Measurements from ENCODE around the gene ZNF280C. TPM values are rescaled to one million over a fixed set of nuclear protein-coding genes. Genes with fewer than 3 reads are reported as not detected.
"Not testable (repeated sequence)": the region's sequence is repeated elsewhere in the genome, so short reads cannot be mapped to it uniquely, and the experiment has no call there.

Gene ZNF280C
- total RNA-seq, 1 donor from 2014 or later, result 3.3 TPM

GRCh38 chrX:130261296-130261893, 7.3 kb downstream of the ZNF280C start:
- DNase-seq (ENCODE audit: low spot score), result no peak

DNA sequence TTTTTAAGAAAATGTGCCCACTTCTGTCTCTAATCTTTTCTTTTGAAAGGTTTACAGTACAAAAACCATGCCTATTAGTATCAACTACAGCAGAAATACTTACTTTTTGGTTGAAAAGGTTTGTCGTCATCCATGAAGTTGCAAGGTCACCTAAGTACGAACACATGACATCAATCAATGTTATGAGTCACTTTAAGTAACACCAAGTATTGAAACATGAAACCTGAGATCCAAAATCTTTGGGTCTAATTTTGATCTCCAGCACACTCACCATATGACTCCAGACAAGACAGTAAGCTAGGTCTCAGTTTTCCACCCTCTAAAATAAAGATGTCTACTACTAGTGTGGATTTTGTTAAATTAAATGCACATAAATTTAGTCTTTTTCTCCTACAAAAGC, 8.4 kb downstream of the ZNF280C start:
- DNase-seq (ENCODE audit: low spot score), result no peak

DNA sequence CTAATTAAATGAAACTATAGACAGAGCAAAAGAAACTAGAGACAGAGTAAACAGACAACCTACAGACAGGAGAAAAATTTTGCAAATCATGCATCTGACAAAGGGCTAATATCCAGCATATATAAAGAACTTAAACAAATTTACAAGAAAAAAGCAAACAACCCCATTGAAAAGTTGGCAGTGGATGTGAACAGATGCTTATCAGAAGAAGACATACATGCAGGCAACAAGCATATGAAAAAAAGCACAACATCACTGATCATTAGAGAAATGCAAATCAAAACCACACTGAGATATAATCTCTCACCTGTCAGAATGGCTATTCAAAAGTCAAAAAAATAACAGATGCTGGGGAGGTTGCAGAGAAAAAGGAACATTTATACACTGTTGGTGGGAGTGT, 14.8 kb downstream of the ZNF280C start:
- DNase-seq (ENCODE audit: low spot score), result no peak

DNA sequence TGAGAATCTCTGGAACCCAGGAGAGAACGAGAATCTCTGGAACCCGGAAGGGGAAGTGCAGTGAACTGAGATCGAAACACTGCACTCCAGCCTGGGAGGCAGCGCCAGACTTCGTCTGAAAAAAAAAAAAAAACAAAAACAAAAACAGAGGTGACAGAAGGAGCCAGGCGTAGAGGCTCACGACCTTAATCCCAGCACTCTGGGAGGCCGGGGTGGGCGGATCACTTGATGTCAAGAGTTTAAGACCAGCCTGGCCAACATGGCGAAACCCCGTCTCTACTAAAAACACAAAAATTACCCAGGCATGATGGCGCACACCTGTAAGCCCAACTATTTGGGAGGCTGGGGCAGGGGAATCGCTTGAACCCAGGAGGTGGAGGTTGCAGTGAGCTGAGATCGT, 17.0 kb downstream of the ZNF280C start:
- DNase-seq (ENCODE audit: low spot score), result no peak

DNA sequence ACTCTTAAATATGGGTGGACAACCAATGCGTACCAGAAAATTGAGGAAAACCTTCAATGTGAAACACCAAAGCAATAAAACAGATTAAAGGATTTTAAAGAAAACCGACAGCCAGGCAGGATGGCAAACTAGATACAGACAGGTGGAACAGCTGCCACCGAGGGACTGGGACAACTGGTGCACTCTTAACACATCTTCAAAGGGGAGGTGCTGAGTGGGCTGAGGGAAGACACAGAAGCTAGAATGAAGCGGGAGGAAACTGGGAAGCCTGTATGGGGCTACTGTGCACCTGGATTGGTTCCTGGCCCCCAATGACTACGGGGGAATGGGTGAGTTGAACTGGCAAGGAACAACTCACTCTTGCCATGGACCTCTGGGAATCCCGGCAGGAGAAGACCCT, 20.7 kb downstream of the ZNF280C start:
- DNase-seq (ENCODE audit: low spot score), result no peak

DNA sequence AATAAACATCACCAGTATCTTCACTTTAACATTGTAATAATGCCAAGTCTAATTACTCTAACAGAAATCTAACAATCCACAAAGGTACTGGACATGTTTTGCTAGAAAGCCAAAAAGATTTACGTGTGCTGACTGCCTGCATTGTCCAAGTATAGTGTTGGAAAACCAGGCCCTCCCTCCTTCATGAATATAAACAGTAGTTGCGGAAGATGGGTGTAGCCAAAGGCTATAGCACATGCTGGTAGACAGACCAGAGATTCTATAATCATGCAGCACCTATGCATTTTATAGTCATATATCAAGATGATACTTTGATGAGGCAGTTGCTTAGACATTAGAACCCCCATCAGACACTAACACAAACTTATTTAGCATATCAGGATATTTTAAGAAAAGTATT, 22.6 kb downstream of the ZNF280C start:
- no peak for DNase-seq (ENCODE audit: low spot score)

DNA sequence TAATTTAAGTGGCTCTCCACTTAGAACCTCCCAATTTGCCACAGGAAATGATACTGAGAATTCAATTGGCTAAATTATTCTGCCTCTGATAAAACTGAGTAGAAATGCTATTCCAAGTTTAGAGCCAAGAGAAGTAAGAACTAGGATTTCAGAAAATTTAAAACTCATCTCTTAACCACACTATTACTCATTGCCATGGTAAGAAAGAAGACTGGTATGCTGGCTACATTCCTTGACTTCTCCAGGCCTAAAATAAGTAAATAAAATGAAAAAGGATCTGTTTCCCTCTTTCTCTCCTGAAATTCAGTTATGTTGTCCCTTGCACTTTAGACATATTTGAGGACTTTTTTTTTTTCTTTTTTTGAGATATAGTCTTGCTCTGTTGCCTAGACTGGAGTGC, 23.3 kb downstream of the ZNF280C start:
- DNase-seq (ENCODE audit: low spot score), result no peak

GRCh38 chrX:130231184-130231583, 37.5 kb downstream of the ZNF280C start:
- not testable (repeated sequence) for DNase-seq (ENCODE audit: low spot score)

GRCh38 chrX:130228871-130229270, 39.8 kb downstream of the ZNF280C start:
- DNase-seq (ENCODE audit: low spot score), result no peak

- no peak for DNase-seq (ENCODE audit: low spot score)
These were observed 43.9 kb downstream of the ZNF280C start for GRCh38 chrX:130224810-130225209.

GRCh38 chrX:130216320-130216719, 52.4 kb downstream of the ZNF280C start:
- DNase-seq (ENCODE audit: low spot score), result no peak

- DNase-seq (ENCODE audit: low spot score), result no peak
These were observed 55.3 kb downstream of the ZNF280C start for GRCh38 chrX:130213376-130213775.

DNA sequence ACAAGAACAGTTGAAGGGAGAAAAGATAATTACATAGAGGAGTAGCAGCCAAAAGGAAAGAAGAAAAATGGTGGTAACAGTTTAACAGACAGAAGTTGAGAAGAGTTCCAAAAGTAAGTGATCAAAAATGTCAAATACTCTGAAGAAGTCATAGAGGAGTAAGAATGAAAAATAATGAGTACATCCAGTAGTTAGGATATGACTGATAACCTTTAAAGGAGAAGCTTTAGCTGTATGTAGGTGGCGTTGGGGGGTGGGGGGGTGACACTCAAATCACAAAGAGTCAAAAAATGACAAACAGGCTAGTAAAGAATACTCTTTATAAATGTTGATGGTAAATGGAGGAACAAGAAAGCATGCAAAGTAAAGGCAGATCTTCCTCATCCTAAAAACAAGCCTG, 56.3 kb downstream of the ZNF280C start:
- no peak for DNase-seq (ENCODE audit: low spot score)

DNA sequence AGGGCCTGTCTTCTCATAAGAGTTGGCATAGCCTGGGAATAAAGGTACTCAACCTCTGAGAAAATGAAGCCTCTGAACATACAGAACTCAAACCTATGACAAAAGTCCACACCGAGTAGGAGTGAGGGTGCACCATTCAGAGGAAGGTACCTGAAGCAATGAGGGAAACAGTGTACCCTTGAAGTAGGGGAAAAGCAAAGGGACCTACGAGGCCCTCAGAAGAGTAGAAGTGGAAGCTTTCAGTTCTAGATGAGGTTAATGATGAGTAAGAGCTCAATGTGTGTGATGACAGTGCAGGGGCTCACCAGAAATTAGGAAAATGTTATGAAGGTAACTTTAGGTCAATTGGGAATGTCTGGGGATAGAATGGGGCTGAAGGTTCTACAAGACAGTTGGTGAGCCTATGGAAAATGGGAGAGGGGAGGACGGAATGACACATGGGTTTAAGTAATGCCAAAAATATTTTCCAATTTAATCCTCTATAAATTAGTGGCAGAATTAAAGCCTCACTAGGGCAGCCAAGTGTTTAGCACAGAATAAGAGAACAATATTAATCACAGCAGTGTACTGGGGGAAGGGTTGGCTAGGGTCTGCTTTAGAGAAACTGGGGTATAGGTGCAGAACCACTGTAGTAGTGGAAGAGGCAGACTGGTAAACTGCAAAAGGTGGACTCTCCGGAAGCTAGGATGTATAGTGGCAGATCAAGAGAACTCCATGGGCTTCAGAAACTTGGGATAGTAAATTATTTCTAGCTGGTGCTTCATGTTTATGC, 57.1 kb downstream of the ZNF280C start:
- DNase-seq (ENCODE audit: low spot score), result no peak

GRCh38 chrX:130204647-130205046, 64.1 kb downstream of the ZNF280C start:
- DNase-seq (ENCODE audit: low spot score), result no peak

- no peak for DNase-seq (ENCODE audit: low spot score)
These were observed 71.2 kb downstream of the ZNF280C start for GRCh38 chrX:130197464-130197863.

DNA sequence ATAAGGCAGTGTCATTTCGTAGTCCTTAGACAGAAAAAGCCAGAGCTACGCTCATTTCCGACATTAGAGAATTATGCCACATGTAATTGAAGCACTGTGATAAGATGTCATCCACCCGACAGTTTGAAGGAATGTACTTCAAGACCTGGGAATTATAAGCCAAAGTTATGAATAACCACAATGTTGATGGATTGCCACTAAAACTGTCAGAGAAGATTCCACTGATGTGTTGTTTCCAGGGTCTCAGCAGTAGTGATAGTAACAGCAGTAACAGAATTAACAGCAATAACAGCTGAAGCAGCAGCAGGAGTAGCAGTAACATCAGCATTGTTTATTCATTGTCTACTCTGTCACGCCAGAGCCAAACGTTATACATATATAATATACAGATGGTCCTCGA, 72.2 kb downstream of the ZNF280C start:
- no peak for DNase-seq (ENCODE audit: low spot score)

- no peak for DNase-seq (ENCODE audit: low spot score)
These were observed 77.9 kb downstream of the ZNF280C start for GRCh38 chrX:130190801-130191200.

- DNase-seq (ENCODE audit: low spot score), result no peak
These were observed 82.0 kb downstream of the ZNF280C start for GRCh38 chrX:130186651-130187050.

DNA sequence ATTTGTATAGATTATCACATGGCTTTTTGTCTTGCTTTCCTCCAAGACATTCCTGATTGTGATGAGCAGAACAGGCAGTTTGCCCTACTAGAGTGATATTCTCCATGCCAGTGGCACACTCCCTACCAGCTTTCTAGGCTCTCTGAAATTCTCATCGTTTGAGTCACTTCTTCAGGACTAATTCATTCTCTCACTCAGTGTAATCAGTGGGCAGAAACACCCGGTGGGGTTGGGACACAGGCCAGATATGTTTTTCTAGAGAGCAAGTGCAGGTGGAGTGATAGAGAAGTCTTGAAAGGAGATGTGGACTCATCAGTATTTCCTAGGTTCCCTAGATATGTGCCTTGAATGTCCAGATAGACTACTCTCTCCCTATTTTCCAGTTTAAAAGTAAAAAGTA, 83.8 kb downstream of the ZNF280C start:
- DNase-seq (ENCODE audit: low spot score), result no peak

GRCh38 chrX:130184168-130184567, 84.5 kb downstream of the ZNF280C start:
- DNase-seq (ENCODE audit: low spot score), result no peak

DNA sequence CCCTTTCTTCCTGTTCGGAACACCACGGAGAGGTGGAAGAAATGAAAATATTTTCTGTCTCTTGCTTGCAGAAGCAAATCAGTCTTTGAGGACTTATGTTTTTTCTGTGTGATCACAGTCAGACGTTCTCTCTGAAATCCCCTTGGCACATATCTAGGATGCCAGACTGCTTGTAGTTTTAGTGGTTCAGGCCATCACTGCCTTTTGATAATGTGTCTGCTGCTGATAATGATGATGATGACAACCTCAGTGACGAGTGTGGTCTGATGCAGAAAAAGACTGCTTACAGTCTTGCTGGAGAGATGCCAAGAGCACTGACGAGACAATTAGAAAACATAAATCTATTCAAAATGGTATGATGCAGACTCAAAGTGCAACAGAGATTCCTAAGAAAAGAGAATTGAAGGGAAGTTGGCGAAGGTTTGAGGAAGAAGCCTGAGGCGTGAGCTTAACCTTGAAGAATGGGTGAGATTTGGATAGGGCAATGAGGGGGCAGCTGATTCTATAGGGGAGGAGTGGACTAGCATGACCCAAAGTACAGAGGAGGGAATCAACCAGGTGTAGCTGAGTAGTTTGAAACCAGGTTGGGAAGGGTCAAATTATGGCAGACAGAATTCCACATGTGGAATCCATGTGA, 89.0 kb downstream of the ZNF280C start:
- DNase-seq (ENCODE audit: low spot score), result no peak

DNA sequence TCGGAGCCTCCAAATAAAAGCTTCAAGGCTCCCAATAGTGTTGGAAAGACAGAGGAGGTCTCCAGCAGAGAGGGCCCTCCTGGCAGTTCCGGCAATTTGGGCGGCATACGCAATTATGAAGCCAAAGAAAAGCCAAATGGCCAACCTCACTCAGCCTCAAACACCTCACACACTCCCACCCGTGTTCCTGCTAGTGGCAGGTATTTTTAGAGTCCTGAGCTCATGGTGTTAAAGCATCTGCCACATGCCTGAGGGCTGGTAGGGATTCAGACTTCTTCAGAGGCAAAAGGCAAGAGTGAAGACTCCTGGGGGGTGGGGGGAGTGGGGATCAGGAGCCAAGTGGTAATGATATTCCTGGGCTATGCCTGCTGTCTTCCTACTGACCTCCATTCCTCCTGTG, 89.5 kb downstream of the ZNF280C start:
- DNase-seq (ENCODE audit: low spot score), result no peak
